ENCODE results near the gene KCND3.

DNA sequence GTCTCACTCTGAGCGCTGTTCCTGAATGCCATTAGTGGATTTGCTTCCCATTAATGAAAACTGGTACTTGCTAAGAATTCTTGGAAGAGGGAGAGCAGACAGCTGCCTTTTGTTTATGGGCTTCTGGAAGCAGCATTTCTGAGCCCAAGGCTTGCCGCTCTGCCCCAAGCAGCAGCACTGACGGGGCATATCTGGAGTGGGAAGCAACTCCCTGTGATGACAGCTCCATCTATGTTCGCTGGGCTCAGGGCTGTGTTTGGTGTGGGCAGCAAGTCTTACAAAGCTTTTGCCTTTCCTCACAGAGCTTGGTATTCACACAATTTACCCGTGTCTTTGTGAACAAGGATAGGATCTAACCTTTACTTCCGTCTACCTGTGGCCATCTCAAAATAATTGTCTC lies 161.5 kb downstream of the KCND3 start:
- TF ChIP-seq, protein P1, sequence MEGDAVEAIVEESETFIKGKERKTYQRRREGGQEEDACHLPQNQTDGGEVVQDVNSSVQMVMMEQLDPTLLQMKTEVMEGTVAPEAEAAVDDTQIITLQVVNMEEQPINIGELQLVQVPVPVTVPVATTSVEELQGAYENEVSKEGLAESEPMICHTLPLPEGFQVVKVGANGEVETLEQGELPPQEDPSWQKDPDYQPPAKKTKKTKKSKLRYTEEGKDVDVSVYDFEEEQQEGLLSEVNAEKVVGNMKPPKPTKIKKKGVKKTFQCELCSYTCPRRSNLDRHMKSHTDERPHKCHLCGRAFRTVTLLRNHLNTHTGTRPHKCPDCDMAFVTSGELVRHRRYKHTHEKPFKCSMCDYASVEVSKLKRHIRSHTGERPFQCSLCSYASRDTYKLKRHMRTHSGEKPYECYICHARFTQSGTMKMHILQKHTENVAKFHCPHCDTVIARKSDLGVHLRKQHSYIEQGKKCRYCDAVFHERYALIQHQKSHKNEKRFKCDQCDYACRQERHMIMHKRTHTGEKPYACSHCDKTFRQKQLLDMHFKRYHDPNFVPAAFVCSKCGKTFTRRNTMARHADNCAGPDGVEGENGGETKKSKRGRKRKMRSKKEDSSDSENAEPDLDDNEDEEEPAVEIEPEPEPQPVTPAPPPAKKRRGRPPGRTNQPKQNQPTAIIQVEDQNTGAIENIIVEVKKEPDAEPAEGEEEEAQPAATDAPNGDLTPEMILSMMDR (conservative IDR thresholded peaks at IDR 0.05): no peak
- no peak for TF ChIP-seq EZH2 (IDR thresholded peaks at IDR 0.05; ENCODE audit: low read depth)

Data from PC-9 (cell line).